Smooth muscle cell (in vitro differentiated cells): Measurements from ENCODE around the gene AQP1. TPM values are rescaled to one million over a fixed set of nuclear protein-coding genes. Genes with fewer than 3 reads are reported as not detected.

Experiments
- DNase-seq: peaks from one replicate; lab custom pipeline; 2025; ENCODE audit not compliant: unreplicated experiment; lab: John Stamatoyannopoulos, UW
- H2AFZ ChIP-seq: fragments of 200-600 bp; sonication (generic); 2 replicates; pipeline ENCODE4 v1.6.0; 2016; ENCODE audit warnings: antibody characterized with exemption, low read depth, mild to moderate bottlenecking
- H3F3A ChIP-seq: fragments of 200-600 bp; sonication (generic); 2 replicates; pipeline ENCODE4 v1.6.0; 2017; ENCODE audit warnings: antibody characterized with exemption, low read depth
- H3K27ac ChIP-seq: fragments of 200-600 bp; sonication (generic); 2 replicates; pipeline ENCODE4 v1.5.1; 2016; ENCODE audit warnings: low read depth, mild to moderate bottlenecking
- H3K27me3 ChIP-seq: fragments of 200-600 bp; sonication (generic); 2 replicates; pipeline ENCODE4 v1.6.1; 2016; ENCODE audit warnings: low read depth, mild to moderate bottlenecking
- H3K36me3 ChIP-seq: fragments of 200-600 bp; sonication (generic); 2 replicates; pipeline ENCODE4 v1.5.1; 2016; ENCODE audit warnings: low read depth
- H3K4me1 ChIP-seq: fragments of 200-600 bp; sonication (generic); 2 replicates; pipeline ENCODE4 v1.5.1; 2016; ENCODE audit warnings: low read depth
- H3K4me2 ChIP-seq: fragments of 200-600 bp; sonication (generic); 2 replicates; pipeline ENCODE4 v1.6.0; 2016; ENCODE audit warnings: mild to moderate bottlenecking
- H3K4me3 ChIP-seq: fragments of 200-600 bp; sonication (generic); 2 replicates; pipeline ENCODE4 v1.5.1; 2016; ENCODE audit warnings: mild to moderate bottlenecking
- H3K79me2 ChIP-seq: fragments of 200-600 bp; sonication (generic); 2 replicates; pipeline ENCODE4 v1.6.0; 2016; ENCODE audit warnings: low read depth, mild to moderate bottlenecking
- H3K9ac ChIP-seq: fragments of 200-600 bp; sonication (generic); 2 replicates; pipeline ENCODE4 v1.6.0; 2016; ENCODE audit warnings: low read depth
- H3K9me3 ChIP-seq: fragments of 200-600 bp; sonication (generic); replicated peaks from 2 replicates; pipeline ENCODE4 v1.5.1; 2016; ENCODE audit warnings: low read depth
- H4K20me1 ChIP-seq: fragments of 200-600 bp; sonication (generic); 2 replicates; pipeline ENCODE4 v1.6.0; 2016; ENCODE audit warnings: low read depth
- CTCF ChIP-seq: fragments of 200-600 bp; sonication (generic); IDR thresholded peaks from 2 replicates; pipeline ENCODE4 v1.5.1; 2017; ENCODE audit warnings: borderline replicate concordance, mild to moderate bottlenecking, antibody characterized with exemption; ENCODE audit not compliant: insufficient read depth, poor library complexity, severe bottlenecking
- whole genome bisulfite sequencing: methylation state at CpG from one replicate; pipeline ENCODE4 v1.1.7; 2016; ENCODE audit warnings: low lambda C conversion rate; 5-methylcytosine and 5-hydroxymethylcytosine counted together
- polyA plus RNA-seq: library from polyadenylated mRNA; unstranded; fragments of >200 nt; fragmentation: Nextera tagmentation; extraction: Ambion mirVana; gene quantifications from 2 replicates; pipeline ENCODE4 v1.2.1, GENCODE V29; 2016
- total RNA-seq: library from RNA; depleted of rRNA; stranded (reverse); fragments of >200 nt; gene quantifications from 2 replicates; pipeline ENCODE4 v1.2.3, GENCODE V29; 2014

The AQP1 gene
- total and polyA plus RNA-seq, 2 experiments from 2014 or later, result 2,330 to 2,747 TPM

GRCh38 chr7:30877015-30877769 is 34.5 kb upstream of the AQP1 start:
- no peaks in the 10 kb centered on the region for H3K9me3 ChIP-seq
- no peak overlapping the region for H3K27ac ChIP-seq
- no peaks in the 10 kb centered on the region for H4K20me1 ChIP-seq
- no peaks in the 10 kb centered on the region for H3K27me3 ChIP-seq
- TF ChIP-seq CTCF, result no peak
- H2AFZ ChIP-seq, result no peak overlapping the region
- WGBS, result 63% methylated on average over 9 of the region's 9 CpGs
- no peak overlapping the region for H3K4me2 ChIP-seq
- DNase-seq, result no peak
- no peaks in the 10 kb centered on the region for H3F3A ChIP-seq
- H3K9ac ChIP-seq, result no peak overlapping the region
- no peaks in the 10 kb centered on the region for H3K79me2 ChIP-seq
- H3K4me3 ChIP-seq, result no peak overlapping the region
- H3K4me1 ChIP-seq, result peaks cover 30% of the 10 kb centered on the region
- H3K36me3 ChIP-seq, result no peaks in the 10 kb centered on the region

GRCh38 chr7:30877993-30878392 is 33.7 kb upstream of the AQP1 start:
- no peaks in the 10 kb centered on the region for H3K9me3 ChIP-seq
- H4K20me1 ChIP-seq, result no peaks in the 10 kb centered on the region
- H3F3A ChIP-seq, result no peaks in the 10 kb centered on the region
- TF ChIP-seq CTCF, result no peak
- no peak overlapping the region for H3K9ac ChIP-seq
- no peak for DNase-seq
- H2AFZ ChIP-seq, result no peak overlapping the region
- H3K79me2 ChIP-seq, result no peaks in the 10 kb centered on the region
- no peaks in the 10 kb centered on the region for H3K36me3 ChIP-seq
- WGBS, result 86% methylated on average over 5 of the region's 5 CpGs
- H3K27ac ChIP-seq, result no peak overlapping the region
- no peak overlapping the region for H3K4me3 ChIP-seq
- H3K27me3 ChIP-seq, result no peaks in the 10 kb centered on the region
- no peak overlapping the region for H3K4me2 ChIP-seq
- H3K4me1 ChIP-seq, result peaks cover 30% of the 10 kb centered on the region

GRCh38 chr7:30879139-30880124 is 32.2 kb upstream of the AQP1 start:
- no peak overlapping the region for H3K4me3 ChIP-seq
- H3K4me2 ChIP-seq, result peak overlapping the region; percentile 58
- TF ChIP-seq CTCF, result no peak
- no peaks in the 10 kb centered on the region for H3K79me2 ChIP-seq
- no peaks in the 10 kb centered on the region for H3K36me3 ChIP-seq
- H3K27me3 ChIP-seq, result no peaks in the 10 kb centered on the region
- no peak for DNase-seq
- H3K27ac ChIP-seq, result peak overlapping the region; percentile 63
- 57% methylated on average over 14 of the region's 14 CpGs for whole genome bisulfite sequencing
- no peak overlapping the region for H3K9ac ChIP-seq
- no peaks in the 10 kb centered on the region for H3K9me3 ChIP-seq
- peaks cover 30% of the 10 kb centered on the region for H3K4me1 ChIP-seq
- H2AFZ ChIP-seq, result no peak overlapping the region
- H4K20me1 ChIP-seq, result no peaks in the 10 kb centered on the region
- H3F3A ChIP-seq, result no peaks in the 10 kb centered on the region
